GM19328 (cell line): ENCODE results near the gene PHLDB2.

ENCODE experiments used
- ATAC-seq: cut with Tn5 transposase; IDR thresholded peaks from one replicate; pipeline ENCODE4 v1.9.1; 2021; ENCODE audit warnings: mild to moderate bottlenecking, moderate library complexity; ENCODE audit not compliant: unreplicated experiment

The PHLDB2 gene

GRCh38 chr3:111923095-111923771 is 64.2 kb downstream of the PHLDB2 start:
- ATAC-seq: no peak

- ATAC-seq: no peak
Observed at GRCh38 chr3:111923806-111924205, 64.7 kb downstream of the PHLDB2 start.

- no peak for ATAC-seq
Observed at GRCh38 chr3:111924283-111924682, 65.2 kb downstream of the PHLDB2 start.

DNA sequence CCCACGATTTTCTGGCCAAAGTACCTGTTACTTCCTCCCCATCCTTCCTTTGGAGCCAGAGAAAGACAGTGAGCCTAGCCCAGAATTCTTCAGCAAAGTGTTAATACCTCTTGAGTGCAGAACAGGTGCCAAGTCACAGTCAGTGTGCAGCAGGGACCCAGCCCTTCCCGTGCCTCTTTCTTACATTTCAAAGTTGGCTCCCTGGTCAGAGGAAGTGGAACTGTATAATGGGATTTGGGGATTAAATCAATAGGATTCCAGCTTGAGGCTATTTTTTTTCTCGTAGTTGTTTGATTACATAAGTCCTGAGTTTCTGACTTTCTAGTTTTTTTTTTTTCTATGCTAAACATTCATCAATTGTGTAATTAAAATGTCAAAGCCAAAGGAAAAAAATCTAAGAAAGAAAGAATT is 67.2 kb downstream of the PHLDB2 start:
- ATAC-seq: no peak

- ATAC-seq: no peak
Observed at GRCh38 chr3:111928613-111929012, 69.5 kb downstream of the PHLDB2 start.

DNA sequence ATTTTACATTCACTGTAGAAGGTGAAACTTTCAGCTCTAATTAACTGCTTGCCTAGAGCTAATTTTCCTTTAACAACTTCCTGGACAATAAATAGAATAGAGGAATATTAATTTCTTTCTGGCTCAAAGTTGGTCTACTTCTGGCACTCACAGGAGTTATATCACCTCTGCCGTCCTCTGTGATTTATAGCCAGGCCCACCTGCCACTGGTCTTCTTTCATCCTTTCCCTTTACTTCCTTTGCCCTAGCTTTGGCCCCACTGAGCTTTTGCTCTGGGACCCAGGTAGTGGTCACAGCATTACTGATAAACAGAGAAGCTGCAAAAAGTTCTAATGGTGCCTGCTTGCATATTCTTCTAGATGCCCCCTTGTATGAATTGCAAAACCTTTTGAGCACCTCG is 70.4 kb downstream of the PHLDB2 start:
- ATAC-seq: no peak

GRCh38 chr3:111932946-111933345 is 73.9 kb downstream of the PHLDB2 start:
- ATAC-seq: no peak

DNA sequence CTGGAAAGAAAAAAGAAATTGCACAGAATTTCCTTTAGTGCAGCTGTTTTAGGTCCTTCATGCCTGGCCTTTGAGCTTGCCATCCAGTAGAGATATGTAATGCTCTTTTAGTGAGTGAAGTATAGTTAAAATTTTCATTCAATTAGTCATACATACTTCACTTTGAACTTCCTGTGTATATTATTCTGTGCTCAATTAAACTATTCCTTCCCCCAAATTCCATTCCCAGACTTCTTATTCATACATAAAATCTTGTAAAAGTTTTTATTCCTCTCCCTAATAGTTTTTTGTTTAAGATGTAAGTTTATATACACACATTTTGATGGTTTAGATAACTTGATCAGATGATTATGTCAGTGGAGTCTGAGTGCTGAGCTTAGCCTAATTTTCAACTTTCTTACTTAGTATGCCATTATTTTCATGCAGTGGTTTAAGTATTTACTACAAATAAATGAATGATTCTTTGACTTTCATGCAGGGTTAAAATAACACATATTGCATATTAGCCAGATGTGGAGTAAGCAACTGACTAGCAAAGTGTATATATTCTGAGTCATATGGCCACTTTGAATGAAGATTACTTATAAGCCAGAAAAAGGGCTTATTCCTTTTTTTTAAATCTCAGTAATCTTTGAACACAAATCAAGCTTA is 77.3 kb downstream of the PHLDB2 start:
- no peak for ATAC-seq

GRCh38 chr3:111936967-111937366 is 77.9 kb downstream of the PHLDB2 start:
- no peak for ATAC-seq

DNA sequence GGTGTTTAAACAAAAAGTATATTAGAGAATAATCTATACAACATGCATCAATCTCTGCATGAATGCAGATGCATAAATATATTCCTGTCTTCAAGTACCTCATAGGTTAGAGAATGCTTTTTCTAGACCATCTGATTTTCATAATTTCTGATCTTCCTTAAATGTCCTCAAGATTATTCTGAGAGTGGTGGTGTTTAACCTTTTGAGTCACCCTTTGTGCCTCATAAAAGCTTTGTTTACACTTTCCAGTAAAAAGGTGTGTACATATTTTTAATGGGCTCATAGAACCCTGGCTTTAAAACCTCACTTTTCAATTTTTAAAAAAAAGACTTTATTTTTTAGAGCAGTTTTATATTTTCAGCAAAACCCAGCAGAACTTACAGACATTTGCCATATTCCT is 78.8 kb downstream of the PHLDB2 start:
- no peak for ATAC-seq

GRCh38 chr3:111939873-111940272 is 80.8 kb downstream of the PHLDB2 start:
- no peak for ATAC-seq

DNA sequence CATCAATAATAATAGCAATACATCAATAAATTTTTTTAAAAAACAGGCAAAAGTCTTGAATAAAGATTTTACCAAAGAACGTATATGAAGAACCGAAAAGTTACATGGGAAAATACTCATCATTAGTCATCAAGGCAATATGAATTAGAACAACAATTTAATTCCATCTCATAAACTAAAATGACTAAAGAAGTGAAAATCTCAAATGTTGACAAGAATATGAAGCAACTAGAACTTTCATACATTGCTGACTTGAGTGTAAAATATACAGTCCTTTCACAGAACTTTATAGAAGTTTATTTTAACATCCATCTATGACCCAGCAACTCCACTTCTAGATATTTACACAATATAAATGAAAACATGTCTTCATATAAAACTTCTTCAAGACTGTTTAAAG is 84.5 kb downstream of the PHLDB2 start:
- ATAC-seq: no peak

- no peak for ATAC-seq
Observed at GRCh38 chr3:111944372-111944771, 85.3 kb downstream of the PHLDB2 start.

DNA sequence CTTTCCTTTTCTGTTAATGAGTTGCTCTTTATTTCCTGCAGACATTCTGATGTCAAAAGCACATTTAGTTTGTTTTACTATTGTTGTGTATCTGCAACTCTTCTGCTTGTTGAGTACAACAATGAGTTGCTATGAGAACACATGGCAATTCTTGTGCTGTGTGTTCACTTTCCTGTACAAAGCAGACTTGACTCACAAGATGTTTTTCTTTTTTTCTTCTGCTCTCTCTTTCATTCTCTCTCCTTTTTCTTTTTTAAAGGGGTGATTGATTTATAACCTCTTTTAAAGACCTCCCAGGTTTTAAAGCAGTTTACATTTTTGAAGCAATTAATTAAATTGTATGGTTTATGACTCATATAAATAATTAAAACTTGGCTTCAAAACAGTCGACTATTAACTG is 88.2 kb downstream of the PHLDB2 start:
- ATAC-seq: no peak

DNA sequence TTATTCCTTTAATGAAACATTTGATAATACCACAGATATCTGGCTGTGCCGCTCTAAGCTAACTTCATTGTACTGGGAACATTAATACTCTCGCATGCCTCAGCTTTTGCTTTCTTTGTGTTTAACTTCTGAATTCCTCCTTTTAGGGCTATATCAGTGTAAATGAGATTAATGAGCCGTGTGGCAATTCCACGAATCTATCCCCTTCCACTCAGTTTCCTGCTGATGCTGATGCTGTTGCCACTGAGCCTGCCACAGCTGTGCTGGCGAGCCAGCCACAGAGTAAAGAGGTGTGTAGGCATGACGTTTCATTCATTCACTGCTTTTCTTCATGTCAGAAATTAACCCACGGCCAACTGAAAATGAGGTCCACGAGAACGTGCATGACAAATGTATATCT is 89.7 kb downstream of the PHLDB2 start:
- no peak for ATAC-seq

GRCh38 chr3:111949712-111950111 is 90.6 kb downstream of the PHLDB2 start:
- ATAC-seq: no peak

DNA sequence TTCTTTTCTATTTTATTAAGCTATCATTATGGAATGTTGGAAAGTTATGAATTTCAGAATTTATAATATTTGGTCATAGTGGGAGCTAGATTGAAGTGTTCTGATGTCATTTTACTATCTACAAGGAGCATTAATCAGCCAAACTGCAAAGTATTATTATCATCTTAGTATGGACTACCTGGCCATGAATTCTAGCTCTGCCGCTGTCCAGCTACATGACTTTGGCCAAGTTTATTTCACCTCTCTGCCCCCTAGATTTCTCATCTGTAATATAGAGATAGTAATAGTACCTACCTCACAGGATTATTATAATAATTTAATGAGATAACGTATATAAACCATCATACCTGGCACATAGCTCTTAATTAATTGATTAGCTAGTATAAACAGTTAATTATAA is 92.0 kb downstream of the PHLDB2 start:
- no peak for ATAC-seq

GRCh38 chr3:111952086-111952485 is 93.0 kb downstream of the PHLDB2 start:
- ATAC-seq: no peak

DNA sequence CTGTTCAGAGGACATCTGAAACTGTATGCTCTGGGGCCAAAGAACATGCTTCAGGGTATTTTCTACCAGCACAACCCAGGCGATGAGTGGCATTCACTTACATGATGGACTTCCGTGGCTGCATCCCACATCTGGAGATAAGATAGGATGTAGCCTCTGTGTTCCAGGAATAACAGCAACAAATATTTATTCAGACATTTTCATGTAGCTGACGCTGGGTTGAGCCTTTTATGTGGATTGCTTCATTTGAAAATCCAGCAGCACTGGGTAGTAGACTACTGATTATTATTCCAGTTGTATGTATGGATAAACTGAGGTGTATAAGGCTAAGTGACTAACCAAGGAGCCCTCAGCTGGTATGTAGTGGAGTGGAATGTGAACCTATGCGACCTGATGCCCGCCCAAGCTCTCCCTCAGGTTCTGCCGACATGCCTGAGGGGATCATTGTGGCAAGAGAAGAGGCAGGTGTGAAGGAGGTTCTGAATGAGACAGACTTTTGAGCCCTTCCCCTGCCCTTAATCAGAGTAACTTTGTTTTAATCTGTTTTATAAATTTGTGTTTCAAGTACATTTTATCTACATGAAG is 93.9 kb downstream of the PHLDB2 start:
- ATAC-seq: no peak

GRCh38 chr3:111954228-111954990 is 95.3 kb downstream of the PHLDB2 start:
- ATAC-seq: no peak

DNA sequence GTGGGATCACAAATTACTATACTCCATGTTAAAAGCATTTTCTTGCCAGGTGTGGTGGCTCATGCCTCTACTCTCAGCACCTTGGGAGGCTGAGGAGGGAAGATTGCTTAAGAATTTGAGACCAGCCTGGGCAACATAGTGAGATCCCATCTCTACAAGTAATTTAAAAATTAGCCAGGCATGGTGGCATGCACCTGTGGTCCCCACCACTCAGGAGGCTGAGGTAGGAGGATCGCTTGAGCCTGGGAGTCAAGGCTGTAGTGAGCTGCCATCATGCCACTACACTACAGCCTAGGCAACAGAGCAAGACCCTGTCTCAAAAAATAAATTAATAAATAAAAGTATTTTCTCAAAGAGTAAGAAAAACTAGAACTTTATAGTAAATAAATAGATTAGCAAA is 96.8 kb downstream of the PHLDB2 start:
- no peak for ATAC-seq

GRCh38 chr3:111956449-111956848 is 97.4 kb downstream of the PHLDB2 start:
- ATAC-seq: no peak
